A549 (cell line): ENCODE measurements around the gene GPS2. TPM values are rescaled to one million over a fixed set of nuclear protein-coding genes. Genes with fewer than 3 reads are reported as not detected.

Experiments used
- ATAC-seq, 2 experiments: fragments of 200-7000 bp in 1 of 2; fragments of >200 bp in 1 of 2; cut with Nextera tagmentation in 1 of 2; cut with Tn5 transposase in 1 of 2; 3 replicates each; pipeline versions ENCODE4 v1.8.0 to v1.9.1; 2018 to 2020; ENCODE audit warnings: mild to moderate bottlenecking in 1 of 2, moderate library complexity in 1 of 2
- CTCF ChIA-PET: fragments of 300-600 bp; sonication (Branson Sonifier 250); formaldehyde crosslinking; extraction: SDS; loops from one replicate; lab custom pipeline; 2021; ENCODE audit warnings: antibody characterized with exemption, inconsistent platforms; lab: Yijun Ruan, JAX
- POLR2A ChIA-PET: fragments of 350-600 bp; formaldehyde crosslinking; extraction: SDS; loops from one replicate; lab custom pipeline; 2021; ENCODE audit warnings: antibody characterized with exemption, inconsistent platforms; lab: Yijun Ruan, JAX
- DNase-seq, 2 experiments: peaks; one replicate each; pipeline versions ENCODE4 v3.0.0 to v3.0.0-alpha.2; 2011 to 2016; ENCODE audit warnings: low read depth in 1 of 2, low spot score in 1 of 2
- FAIRE-seq: peaks from 2 replicates; lab custom pipeline; 2011; peaks lifted over from hg19 to GRCh38; lab: Jason Lieb, UNC
- H3K27ac ChIP-seq, 2 experiments: fragments of >200 bp; sonication (Bioruptor Twin); formaldehyde crosslinking; 3 replicates each; pipeline ENCODE4 v1.5.1; 2016 to 2017
- H3K4me1 ChIP-seq: fragments of >200 bp; sonication (Bioruptor Twin); formaldehyde crosslinking; 3 replicates; pipeline ENCODE4 v1.6.1; 2016
- H3K4me2 ChIP-seq: fragments of >200 bp; sonication (Bioruptor Twin); formaldehyde crosslinking; 3 replicates; pipeline ENCODE4 v1.6.1; 2016
- H3K4me3 ChIP-seq: fragments of >200 bp; sonication (Bioruptor Twin); formaldehyde crosslinking; 3 replicates; pipeline ENCODE4 v1.5.1; 2016
- H3K9me3 ChIP-seq: fragments of >200 bp; sonication (Bioruptor Twin); formaldehyde crosslinking; 3 replicates; pipeline ENCODE4 v1.6.1; 2016
- CBX2 ChIP-seq: fragments of 200-600 bp; sonication (generic); IDR thresholded peaks from 2 replicates; pipeline ENCODE4 v1.6.1; 2016; ENCODE audit warnings: low read depth, mild to moderate bottlenecking, borderline replicate concordance
- CEBPB ChIP-seq, 2 experiments: fragments of >200 bp in 1 of 2; sonication (Bioruptor Twin) in 1 of 2; formaldehyde crosslinking in 1 of 2; IDR thresholded peaks; 2 replicates each; pipeline ENCODE4 v1.6.1; 2012 to 2016
- FOSB ChIP-seq: fragments of 250-450 bp; sonication (Bioruptor Pico); IDR thresholded peaks from 2 replicates; pipeline ENCODE4 v1.5.0; 2020; ENCODE audit warnings: mild to moderate bottlenecking, moderate library complexity
- FOSL2 ChIP-seq, 2 experiments: fragments of 450-650 bp in 1 of 2; fragments of >200 bp in 1 of 2; sonication (Bioruptor Twin) in 1 of 2; formaldehyde crosslinking; IDR thresholded peaks; 2 replicates each; pipeline versions ENCODE4 v1.5.0 to v1.6.1; 2016 to 2020; ENCODE audit warnings: mild to moderate bottlenecking in 1 of 2, moderate library complexity in 1 of 2
- HOXB5 ChIP-seq: fragments of 250-450 bp; sonication (Bioruptor Pico); IDR thresholded peaks from 2 replicates; pipeline ENCODE4 v1.5.0; 2020; ENCODE audit warnings: mild to moderate bottlenecking, moderate library complexity
- KDM1A ChIP-seq: fragments of 200-600 bp; sonication (generic); IDR thresholded peaks from 2 replicates; pipeline ENCODE4 v1.6.1; 2016; ENCODE audit warnings: low read depth, mild to moderate bottlenecking
- KDM5A ChIP-seq: fragments of 200-600 bp; sonication (generic); IDR thresholded peaks from 2 replicates; pipeline ENCODE4 v1.6.1; 2016; ENCODE audit warnings: antibody characterized with exemption, mild to moderate bottlenecking
- MAZ ChIP-seq: fragments of 150-350 bp; IDR thresholded peaks from 2 replicates; pipeline ENCODE4 v1.6.1; 2014; ENCODE audit warnings: antibody characterized with exemption, low read depth, low read length, borderline replicate concordance
- RAD21 ChIP-seq, 2 experiments: fragments of >200 bp in 1 of 2; sonication (Bioruptor Twin) in 1 of 2; formaldehyde crosslinking in 1 of 2; IDR thresholded peaks in 1 of 2; conservative IDR thresholded peaks in 1 of 2; 2 replicates in 1 of 2; 3 replicates in 1 of 2; pipeline ENCODE4 v1.6.1; 2012 to 2018; ENCODE audit warnings: inconsistent platforms in 1 of 2
- RARB ChIP-seq: fragments of 250-450 bp; sonication (Bioruptor Pico); IDR thresholded peaks from 2 replicates; pipeline ENCODE4 v1.8.0; 2021; ENCODE audit warnings: mild to moderate bottlenecking, moderate library complexity
- RFX5 ChIP-seq: fragments of 450-650 bp; IDR thresholded peaks from 2 replicates; pipeline ENCODE4 v1.7.1; 2014; ENCODE audit warnings: antibody characterized with exemption, mild to moderate bottlenecking, moderate library complexity
- RNF2 ChIP-seq: fragments of 200-600 bp; sonication (generic); IDR thresholded peaks from 2 replicates; pipeline ENCODE4 v1.6.1; 2016; ENCODE audit warnings: low read depth, mild to moderate bottlenecking, antibody characterized with exemption, moderate library complexity, borderline replicate concordance
- SMC3 ChIP-seq: fragments of >200 bp; sonication (Bioruptor Twin); formaldehyde crosslinking; IDR thresholded peaks from 3 replicates; pipeline ENCODE4 v1.6.1; 2018; ENCODE audit warnings: inconsistent platforms
- TFCP2L1 ChIP-seq: fragments of 250-450 bp; sonication (Bioruptor Pico); IDR thresholded peaks from 2 replicates; pipeline ENCODE4 v1.5.0; 2021; ENCODE audit warnings: mild to moderate bottlenecking
- TP53 ChIP-seq: fragments of 250-450 bp; sonication (Bioruptor Pico); IDR thresholded peaks from 2 replicates; pipeline ENCODE4 v1.5.0; 2021; ENCODE audit warnings: mild to moderate bottlenecking, moderate library complexity
- USF2 ChIP-seq: fragments of 450-650 bp; IDR thresholded peaks from 2 replicates; pipeline ENCODE4 v1.6.1; 2014; ENCODE audit warnings: antibody characterized with exemption
- ZC3H11A ChIP-seq: fragments of 450-650 bp; IDR thresholded peaks from 2 replicates; pipeline ENCODE4 v1.6.1; 2014; ENCODE audit warnings: antibody characterized with exemption, mild to moderate bottlenecking
- ZNF302 ChIP-seq: fragments of 250-450 bp; sonication (Bioruptor Pico); IDR thresholded peaks from 2 replicates; pipeline ENCODE4 v1.9.0; 2021; ENCODE audit warnings: inconsistent platforms, mild to moderate bottlenecking, moderate library complexity
- WGBS: methylation state at CpG from one replicate; pipeline ENCODE4 v1.1.6; 2017; ENCODE audit errors: missing lambda C conversion rate; 5-methylcytosine and 5-hydroxymethylcytosine counted together
- polyA plus RNA-seq, 4 experiments: library from polyadenylated mRNA; depleted of rRNA in 3 of 4; stranded (reverse); fragments of >200 nt; fragmentation: RNase III in 1 of 4; extraction: RNeasy Plus Mini Kit Qiagen cat#74134 plus additional on column Dnase treatment in 1 of 4; gene quantifications; 2 replicates in 3 of 4; 3 replicates in 1 of 4; pipeline ENCODE4 v1.2.3, GENCODE V29; 2011 to 2017
- TF ChIP-seq, protein P1 (sequence below): IDR thresholded peaks from 2 replicates; pipeline ENCODE4 v1.6.1; 2012
- TF ChIP-seq, protein P2 (sequence below): IDR thresholded peaks from 2 replicates; pipeline ENCODE4 v1.6.1; 2012; ENCODE audit warnings: low read depth, borderline replicate concordance
- TF ChIP-seq, protein P3 (sequence below): fragments of >200 bp; sonication (Bioruptor Twin); formaldehyde crosslinking; IDR thresholded peaks from 3 replicates; pipeline ENCODE4 v1.5.1; 2016
- TF ChIP-seq, protein P4 (sequence below): IDR thresholded peaks from 2 replicates; pipeline ENCODE4 v1.6.1; 2012
- TF ChIP-seq, protein P5 (sequence below): fragments of >200 bp; sonication (Bioruptor Twin); formaldehyde crosslinking; IDR thresholded peaks from 2 replicates; pipeline ENCODE4 v1.6.1; 2016

GPS2 gene
- polyA plus RNA-seq, 2 of the 4 experiments (the other 2 are of a cell fraction) = 61.7 to 158 TPM

- no peaks in the 10 kb centered on the region for H3K9me3 ChIP-seq
- TF ChIP-seq, protein P1, sequence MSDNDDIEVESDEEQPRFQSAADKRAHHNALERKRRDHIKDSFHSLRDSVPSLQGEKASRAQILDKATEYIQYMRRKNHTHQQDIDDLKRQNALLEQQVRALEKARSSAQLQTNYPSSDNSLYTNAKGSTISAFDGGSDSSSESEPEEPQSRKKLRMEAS = peak; percentile 68
- no peak for TF ChIP-seq RFX5
- peak; percentile 69 for TF ChIP-seq USF2
- TF ChIP-seq, protein P2, sequence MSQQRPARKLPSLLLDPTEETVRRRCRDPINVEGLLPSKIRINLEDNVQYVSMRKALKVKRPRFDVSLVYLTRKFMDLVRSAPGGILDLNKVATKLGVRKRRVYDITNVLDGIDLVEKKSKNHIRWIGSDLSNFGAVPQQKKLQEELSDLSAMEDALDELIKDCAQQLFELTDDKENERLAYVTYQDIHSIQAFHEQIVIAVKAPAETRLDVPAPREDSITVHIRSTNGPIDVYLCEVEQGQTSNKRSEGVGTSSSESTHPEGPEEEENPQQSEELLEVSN = peak; percentile 94
- TF ChIP-seq MAZ = no peak
- 0 out of 2 replicates have a peak, but pooled peaks have one; percentile 47 for TF ChIP-seq RNF2
- TF ChIP-seq, protein P3, sequence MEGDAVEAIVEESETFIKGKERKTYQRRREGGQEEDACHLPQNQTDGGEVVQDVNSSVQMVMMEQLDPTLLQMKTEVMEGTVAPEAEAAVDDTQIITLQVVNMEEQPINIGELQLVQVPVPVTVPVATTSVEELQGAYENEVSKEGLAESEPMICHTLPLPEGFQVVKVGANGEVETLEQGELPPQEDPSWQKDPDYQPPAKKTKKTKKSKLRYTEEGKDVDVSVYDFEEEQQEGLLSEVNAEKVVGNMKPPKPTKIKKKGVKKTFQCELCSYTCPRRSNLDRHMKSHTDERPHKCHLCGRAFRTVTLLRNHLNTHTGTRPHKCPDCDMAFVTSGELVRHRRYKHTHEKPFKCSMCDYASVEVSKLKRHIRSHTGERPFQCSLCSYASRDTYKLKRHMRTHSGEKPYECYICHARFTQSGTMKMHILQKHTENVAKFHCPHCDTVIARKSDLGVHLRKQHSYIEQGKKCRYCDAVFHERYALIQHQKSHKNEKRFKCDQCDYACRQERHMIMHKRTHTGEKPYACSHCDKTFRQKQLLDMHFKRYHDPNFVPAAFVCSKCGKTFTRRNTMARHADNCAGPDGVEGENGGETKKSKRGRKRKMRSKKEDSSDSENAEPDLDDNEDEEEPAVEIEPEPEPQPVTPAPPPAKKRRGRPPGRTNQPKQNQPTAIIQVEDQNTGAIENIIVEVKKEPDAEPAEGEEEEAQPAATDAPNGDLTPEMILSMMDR = no peak
- FAIRE-seq (no peak), ATAC-seq (peak; percentile 49 to 78), DNase-seq (peak; percentile 89 to 90)
- H3K4me1 ChIP-seq = peaks cover 22% of the 10 kb centered on the region; the same call in 2 of the 3 replicates
- ChIA-PET CTCF (no interaction called here), POLR2A (no interaction called here)
- peak within 1 kb of the TSS; percentile 54 to 80 for H3K27ac ChIP-seq
- WGBS = 40% methylated on average over 16 of the region's 57 CpGs
- H3K4me3 ChIP-seq = peak within 1 kb of the TSS; percentile 48
- H3K4me2 ChIP-seq = peak within 1 kb of the TSS; percentile 100
These were observed 20.5 kb downstream of the GPS2 start, which contains the start of gene YBX2 for GRCh38 chr17:7294614-7295153. TSS of gene YBX2 (minus strand) at chr17:7294639. CDS start at chr17:7294500, 139 bp downstream.

DNA sequence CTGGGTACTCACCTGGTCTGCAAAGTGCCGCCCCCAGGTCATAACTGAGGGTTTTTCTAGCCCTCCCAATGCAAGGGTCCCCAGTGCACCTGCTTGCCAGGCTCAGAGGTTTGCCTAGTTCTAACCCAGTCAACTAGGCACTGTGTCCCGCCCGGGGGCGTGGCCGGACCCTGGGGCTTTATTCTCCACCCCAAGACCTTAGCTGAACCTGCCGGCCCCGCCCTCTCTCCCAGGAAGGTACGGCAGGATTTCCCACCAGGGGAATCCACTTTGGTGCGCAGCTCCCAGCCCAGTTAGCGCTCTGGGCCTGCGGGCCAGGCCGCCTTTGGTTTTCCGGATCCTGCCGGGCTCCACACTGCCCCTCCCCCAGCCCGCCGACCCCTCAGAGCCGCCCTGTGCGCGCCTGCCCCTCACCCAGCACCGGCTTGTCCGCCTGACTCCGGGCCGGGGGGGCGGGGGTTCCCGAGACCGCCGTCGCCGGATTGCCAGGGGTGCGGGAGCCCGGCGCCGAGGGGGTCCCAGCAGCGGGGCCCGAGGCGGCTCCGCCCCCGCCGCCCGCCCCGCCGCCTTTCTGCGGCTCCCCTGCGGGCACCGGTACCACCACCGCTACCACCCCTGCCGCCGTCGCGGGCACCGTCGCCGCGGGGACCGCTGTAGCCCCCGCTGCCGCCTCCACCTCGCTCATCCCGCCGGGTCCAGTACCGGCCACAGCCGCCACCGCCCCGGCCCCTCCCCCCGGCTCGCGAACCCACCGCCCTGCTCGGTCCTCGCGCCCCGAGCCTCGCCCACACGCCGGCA is 21.1 kb downstream of the GPS2 start:
- POLR2A ChIA-PET = interaction anchor here (1.9 kb wide), 1 partner anchor 13 kb away, joined by 5 read pairs; the partner anchor contains the start of gene SLC2A4
- no peak for ATAC-seq
- H3K27ac ChIP-seq = peak overlapping the region in 1 of 2 experiments; percentile 80; a peak in 4 of 6 replicates

DNA sequence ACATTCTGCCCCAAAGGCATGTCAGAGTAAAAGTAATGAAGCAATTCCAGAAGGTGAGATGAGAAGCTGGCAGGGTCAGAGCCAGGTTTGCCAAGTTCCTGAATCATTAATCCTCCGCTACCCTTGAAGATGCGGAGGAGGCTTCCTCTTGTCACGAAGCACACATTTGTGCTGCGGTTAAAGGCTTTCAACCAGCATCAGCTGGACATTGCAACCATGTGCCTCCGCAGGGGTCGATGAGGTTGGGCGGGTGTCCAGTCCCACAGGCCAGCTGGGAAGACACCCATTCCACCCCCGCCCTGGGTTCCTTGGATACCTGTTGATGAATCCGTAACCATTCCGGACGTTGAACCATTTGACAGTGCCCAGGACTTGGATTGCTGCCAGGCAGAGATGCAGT is 22.0 kb downstream of the GPS2 start:
- FAIRE-seq = no peak
- no peak for ATAC-seq
- Histone ChIP-seq H3K9me3 (no peaks in the 10 kb centered on the region), H3K27ac (no peak overlapping the region), H3K4me3 (no peak overlapping the region), H3K4me1 (peaks cover 22% of the 10 kb centered on the region; the same call in 2 of the 3 replicates), H3K4me2 (no peak overlapping the region)
- CTCF ChIA-PET = interaction anchor here (0.7 to 6.3 kb wide), 7 partner anchors 8 to 248 kb away, joined by 3 to 97 read pairs (median 4); partner anchors contain the start of gene SLC2A4
- DNase-seq = no peak
- POLR2A ChIA-PET = interaction anchor here (1.9 kb wide), 1 partner anchor 12 kb away, joined by 5 read pairs; the partner anchor contains the start of gene SLC2A4
- WGBS = 92% methylated on average over 11 of the region's 11 CpGs
- no peak for TF ChIP-seq HOXB5 (CRISPR knock-in tag)
- TF ChIP-seq FOSB = no peak
- no peak for TF ChIP-seq RARB (CRISPR knock-in tag)
- no peak for TF ChIP-seq ZNF302
- TF ChIP-seq, protein P4, sequence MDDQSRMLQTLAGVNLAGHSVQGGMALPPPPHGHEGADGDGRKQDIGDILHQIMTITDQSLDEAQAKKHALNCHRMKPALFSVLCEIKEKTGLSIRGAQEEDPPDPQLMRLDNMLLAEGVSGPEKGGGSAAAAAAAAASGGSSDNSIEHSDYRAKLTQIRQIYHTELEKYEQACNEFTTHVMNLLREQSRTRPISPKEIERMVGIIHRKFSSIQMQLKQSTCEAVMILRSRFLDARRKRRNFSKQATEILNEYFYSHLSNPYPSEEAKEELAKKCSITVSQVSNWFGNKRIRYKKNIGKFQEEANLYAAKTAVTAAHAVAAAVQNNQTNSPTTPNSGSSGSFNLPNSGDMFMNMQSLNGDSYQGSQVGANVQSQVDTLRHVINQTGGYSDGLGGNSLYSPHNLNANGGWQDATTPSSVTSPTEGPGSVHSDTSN = no peak
- no peak for TF ChIP-seq TP53
- TF ChIP-seq, protein P5, sequence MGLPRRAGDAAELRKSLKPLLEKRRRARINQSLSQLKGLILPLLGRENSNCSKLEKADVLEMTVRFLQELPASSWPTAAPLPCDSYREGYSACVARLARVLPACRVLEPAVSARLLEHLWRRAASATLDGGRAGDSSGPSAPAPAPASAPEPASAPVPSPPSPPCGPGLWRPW = no peak
- no peak for TF ChIP-seq CBX2
- no peak for TF ChIP-seq KDM5A
- no peak for TF ChIP-seq RAD21 (conservative IDR thresholded peaks at IDR 0.05 in 1 of 2, IDR thresholded peaks at IDR 0.05 in 1 of 2)
- no peak for TF ChIP-seq ZC3H11A
- no peak for TF ChIP-seq CEBPB (IDR thresholded peaks at IDR 0.05)
- TF ChIP-seq SMC3 = no peak
- TF ChIP-seq FOSL2 (IDR thresholded peaks at IDR 0.05) = no peak
- TF ChIP-seq FOSL2 (CRISPR knock-in tag; IDR thresholded peaks at IDR 0.05) = no peak
- no peak for TF ChIP-seq KDM1A
- TF ChIP-seq TFCP2L1 (CRISPR knock-in tag) = no peak

More for the DNA sequence above, 21.1 kb downstream of the GPS2 start:
- no peak for DNase-seq
- CTCF ChIA-PET = interaction anchor here (1.5 to 6.3 kb wide), 4 partner anchors 9 to 249 kb away, joined by 4 to 97 read pairs (median 4); partner anchors contain the start of gene SLC2A4
- FAIRE-seq = no peak
- H3K4me1 ChIP-seq = peaks cover 22% of the 10 kb centered on the region; the same call in 2 of the 3 replicates
- peak; percentile 28; the same call in 1 of the 2 replicates for TF ChIP-seq HOXB5 (CRISPR knock-in tag)
- TF ChIP-seq, protein P4 = no peak
- TF ChIP-seq, all 56 proteins: peak for 1
- Histone ChIP-seq H3K9me3 (no peaks in the 10 kb centered on the region), H3K4me2 (peak overlapping the region; percentile 100), H3K4me3 (peak overlapping the region; percentile 48)
- WGBS = 78% methylated on average over 14 of the region's 75 CpGs
